Tibial nerve (tissue), 4 donors: Measurements from ENCODE around the gene LOXL1.

ENCODE experiments used
- EP300 ChIP-seq, 2 donors: sonication (generic); formaldehyde crosslinking; IDR thresholded peaks; one replicate each; pipeline ENCODE4 v1.6.1; 2017; ENCODE audit warnings: antibody characterized with exemption in 2 of 2, mild to moderate bottlenecking in 1 of 2
- POLR2A ChIP-seq, 2 donors: fragments of 450-650 bp; IDR thresholded peaks; one replicate each; pipeline ENCODE4 v1.6.1; 2017; ENCODE audit warnings: antibody characterized with exemption in 2 of 2, mild to moderate bottlenecking in 2 of 2, moderate library complexity in 2 of 2
- TF ChIP-seq, protein P1 (sequence below), 5 experiments: fragments of 200-600 bp in 3 of 5; fragments of 450-650 bp in 2 of 5; sonication (generic) in 3 of 5; IDR thresholded peaks; one replicate each; pipeline ENCODE4 v1.5.1; 2016 to 2019; ENCODE audit warnings: antibody characterized with exemption in 5 of 5, mild to moderate bottlenecking in 3 of 5, moderate library complexity in 2 of 5

- TF ChIP-seq POLR2A (IDR thresholded peaks at IDR 0.05) (no peak), EP300 (IDR thresholded peaks at IDR 0.05) (no peak)
- TF ChIP-seq, protein P1, sequence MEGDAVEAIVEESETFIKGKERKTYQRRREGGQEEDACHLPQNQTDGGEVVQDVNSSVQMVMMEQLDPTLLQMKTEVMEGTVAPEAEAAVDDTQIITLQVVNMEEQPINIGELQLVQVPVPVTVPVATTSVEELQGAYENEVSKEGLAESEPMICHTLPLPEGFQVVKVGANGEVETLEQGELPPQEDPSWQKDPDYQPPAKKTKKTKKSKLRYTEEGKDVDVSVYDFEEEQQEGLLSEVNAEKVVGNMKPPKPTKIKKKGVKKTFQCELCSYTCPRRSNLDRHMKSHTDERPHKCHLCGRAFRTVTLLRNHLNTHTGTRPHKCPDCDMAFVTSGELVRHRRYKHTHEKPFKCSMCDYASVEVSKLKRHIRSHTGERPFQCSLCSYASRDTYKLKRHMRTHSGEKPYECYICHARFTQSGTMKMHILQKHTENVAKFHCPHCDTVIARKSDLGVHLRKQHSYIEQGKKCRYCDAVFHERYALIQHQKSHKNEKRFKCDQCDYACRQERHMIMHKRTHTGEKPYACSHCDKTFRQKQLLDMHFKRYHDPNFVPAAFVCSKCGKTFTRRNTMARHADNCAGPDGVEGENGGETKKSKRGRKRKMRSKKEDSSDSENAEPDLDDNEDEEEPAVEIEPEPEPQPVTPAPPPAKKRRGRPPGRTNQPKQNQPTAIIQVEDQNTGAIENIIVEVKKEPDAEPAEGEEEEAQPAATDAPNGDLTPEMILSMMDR (IDR thresholded peaks at IDR 0.05): no peak
Observed at GRCh38 chr15:73906346-73907034, 19.8 kb upstream of the LOXL1 start.
